ENCODE data around the gene GOLGA8M.
"Not testable (repeated sequence)": the region's sequence is repeated elsewhere in the genome, so short reads cannot be mapped to it uniquely, and the experiment has no call there.

GOLGA8M gene, protein sequence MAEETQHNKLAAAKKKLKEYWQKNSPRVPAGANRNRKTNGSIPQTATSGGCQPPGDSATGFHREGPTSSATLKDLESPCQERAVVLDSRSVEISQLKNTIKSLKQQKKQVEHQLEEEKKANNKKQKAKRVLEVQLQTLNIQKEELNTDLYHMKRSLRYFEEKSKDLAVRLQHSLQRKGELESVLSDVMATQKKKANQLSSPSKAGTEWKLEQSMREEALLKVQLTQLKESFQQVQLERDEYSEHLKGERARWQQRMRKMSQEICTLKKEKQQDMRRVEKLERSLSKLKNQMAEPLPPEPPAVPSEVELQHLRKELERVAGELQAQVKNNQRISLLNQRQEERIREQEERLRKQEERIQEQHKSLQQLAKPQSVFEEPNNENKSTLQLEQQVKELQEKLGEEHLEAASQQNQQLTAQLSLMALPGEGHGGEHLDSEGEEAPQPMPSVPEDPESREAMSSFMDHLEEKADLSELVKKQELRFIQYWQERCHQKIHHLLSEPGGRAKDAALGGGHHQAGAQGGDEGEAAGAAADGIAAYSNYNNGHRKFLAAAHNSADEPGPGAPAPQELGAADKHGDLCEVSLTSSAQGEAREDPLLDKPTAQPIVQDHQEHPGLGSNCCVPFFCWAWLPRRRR

DNA sequence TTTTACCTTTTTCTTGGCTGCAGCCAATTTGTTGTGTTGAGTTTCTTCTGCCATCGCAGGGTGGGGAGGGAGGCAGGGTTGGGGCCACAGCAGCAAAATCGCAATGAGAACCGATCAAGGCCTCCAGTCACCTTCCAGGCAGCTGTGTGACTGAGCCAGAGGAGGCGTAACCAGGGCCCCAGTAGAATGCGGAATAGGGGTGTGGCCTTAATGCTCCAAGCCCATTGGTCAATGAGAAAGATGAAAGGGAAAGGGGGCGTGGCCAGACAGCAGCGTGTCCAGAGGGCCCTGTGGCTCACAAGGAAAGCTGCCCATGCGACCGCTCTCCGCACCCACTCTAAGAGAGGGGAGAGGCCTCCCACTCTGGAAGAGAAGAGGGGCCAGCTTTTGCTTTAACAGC is at the start of gene GOLGA8M:
GOLGA8M (minus strand) TSS at position 152 of the 400 bp plus-strand sequence; CDS start at position 54, 98 bp downstream.
- not testable (repeated sequence) for FAIRE-seq; DNase-seq (ENCODE audit: extremely low spot score, insufficient read length, low read depth)

DNA sequence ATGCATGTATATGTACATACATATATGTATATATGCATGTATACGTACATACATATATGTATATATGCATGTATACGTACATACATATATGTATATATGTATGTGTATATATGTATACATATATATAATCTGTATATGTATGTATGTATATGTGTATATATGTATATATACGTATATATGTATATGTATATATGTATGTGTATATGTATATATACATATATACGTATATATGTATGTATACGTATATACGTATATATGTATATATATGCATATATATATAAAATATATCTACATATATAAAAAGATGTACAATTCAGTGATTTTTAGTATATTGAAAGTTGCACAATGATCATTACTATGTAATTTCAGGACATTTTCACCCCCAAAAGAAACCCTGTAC is 30.7 kb upstream of the GOLGA8M start:
- DNase-seq (ENCODE audit: extremely low spot score, insufficient read length, low read depth); FAIRE-seq: not testable (repeated sequence)

DNA sequence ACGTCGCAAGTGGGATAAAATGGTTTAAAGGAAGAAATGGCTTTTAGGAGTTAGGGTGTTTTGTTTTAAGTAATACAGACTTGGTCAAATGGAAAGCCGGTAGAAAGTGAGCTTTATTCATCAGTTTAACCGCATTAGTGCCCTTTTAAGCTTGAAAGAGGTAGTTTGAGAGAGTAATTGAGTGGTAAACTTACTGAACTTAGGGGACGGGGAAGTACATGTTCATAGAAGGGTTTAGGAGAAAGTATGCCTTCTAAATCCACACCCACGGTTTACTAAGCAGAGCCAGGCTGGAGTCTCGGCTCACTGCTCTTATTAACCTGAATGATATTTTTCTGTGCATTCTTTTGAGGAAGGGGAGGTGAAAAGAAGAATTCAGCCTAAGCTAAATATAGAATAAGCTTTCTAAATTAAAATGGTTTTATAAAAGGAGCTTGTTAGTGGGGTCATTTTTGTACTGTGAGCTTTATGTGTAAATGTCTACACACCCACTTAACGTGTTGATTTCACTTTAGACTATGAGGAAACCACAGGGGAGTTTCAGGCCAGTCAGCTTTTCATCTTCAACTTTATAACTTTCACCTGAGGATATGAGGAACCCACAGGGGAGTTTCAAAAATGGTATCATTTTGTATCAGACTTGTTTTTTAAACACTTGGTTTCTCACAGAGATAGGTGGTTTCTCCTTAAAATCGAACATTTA is 26.5 kb upstream of the GOLGA8M start:
- not testable (repeated sequence) for DNase-seq (ENCODE audit: extremely low spot score, insufficient read length, low read depth)
- FAIRE-seq = peak; percentile 18

DNA sequence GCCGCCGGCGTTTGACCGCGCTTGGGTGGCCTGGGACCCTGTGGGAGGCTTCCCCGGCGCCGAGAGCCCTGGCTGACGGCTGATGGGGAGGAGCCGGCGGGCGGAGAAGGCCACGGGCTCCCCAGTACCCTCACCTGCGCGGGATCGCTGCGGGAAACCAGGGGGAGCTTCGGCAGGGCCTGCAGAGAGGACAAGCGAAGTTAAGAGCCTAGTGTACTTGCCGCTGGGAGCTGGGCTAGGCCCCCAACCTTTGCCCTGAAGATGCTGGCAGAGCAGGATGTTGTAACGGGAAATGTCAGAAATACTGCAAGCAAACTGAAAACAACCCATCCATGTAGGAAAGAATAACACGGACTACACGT is 26.0 kb upstream of the GOLGA8M start:
- not testable (repeated sequence) for DNase-seq (ENCODE audit: extremely low spot score, insufficient read length, low read depth); FAIRE-seq

DNA sequence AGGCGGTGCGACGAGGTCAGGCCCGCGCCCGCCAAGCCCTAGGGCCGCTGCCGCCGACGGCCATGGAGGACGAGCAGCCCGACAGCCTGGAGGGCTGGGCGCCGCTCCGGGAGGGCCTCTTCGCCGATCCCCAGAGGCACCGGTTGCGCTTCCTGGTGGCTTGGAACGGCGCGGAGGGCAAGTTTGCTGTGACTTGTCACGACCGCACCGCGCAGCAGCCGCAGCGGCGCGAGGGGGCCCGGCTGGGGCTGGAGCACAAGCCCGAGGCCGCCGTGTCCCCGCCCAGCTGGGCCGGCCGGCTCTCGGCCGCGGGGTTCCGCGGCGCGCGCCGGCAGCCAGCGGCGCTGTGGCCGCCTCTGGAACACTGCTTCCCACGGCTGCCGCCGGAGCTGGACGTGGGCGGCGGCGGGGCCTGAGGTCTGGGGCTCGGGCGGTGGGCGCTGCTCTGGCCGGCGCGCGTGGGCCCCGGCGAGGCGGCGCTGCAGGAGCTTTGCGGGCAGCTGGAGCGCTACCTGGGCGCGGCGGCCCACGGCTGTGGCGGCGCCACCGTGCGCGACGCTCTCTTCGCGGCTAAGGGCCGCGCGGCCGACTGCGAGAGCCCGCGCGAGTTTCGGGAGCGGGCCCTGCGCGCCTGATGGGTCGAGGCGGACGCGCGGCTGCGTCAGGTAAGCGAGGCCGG is 25.4 kb upstream of the GOLGA8M start:
- DNase-seq (ENCODE audit: extremely low spot score, insufficient read length, low read depth); FAIRE-seq: not testable (repeated sequence)

DNA sequence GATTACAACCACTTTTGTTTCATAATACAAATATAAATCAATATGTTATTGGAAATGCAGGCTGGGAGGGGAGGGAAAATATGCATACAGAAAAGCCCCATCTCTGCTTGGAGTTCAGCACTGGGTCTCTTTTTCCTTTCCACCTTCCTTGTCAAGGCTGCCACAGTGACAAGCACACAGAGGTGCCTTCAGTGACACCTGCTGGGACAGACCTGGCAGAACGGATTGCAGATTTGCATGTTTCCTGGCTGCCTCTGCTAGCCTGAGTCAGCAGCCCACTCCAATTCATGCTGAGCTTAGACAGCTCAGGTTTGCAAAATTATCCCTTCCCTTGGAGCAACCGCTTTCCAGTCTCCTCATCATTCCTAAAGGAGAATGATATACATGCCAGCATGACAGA is 15.8 kb upstream of the GOLGA8M start:
- DNase-seq (ENCODE audit: extremely low spot score, insufficient read length, low read depth); FAIRE-seq: not testable (repeated sequence)

DNA sequence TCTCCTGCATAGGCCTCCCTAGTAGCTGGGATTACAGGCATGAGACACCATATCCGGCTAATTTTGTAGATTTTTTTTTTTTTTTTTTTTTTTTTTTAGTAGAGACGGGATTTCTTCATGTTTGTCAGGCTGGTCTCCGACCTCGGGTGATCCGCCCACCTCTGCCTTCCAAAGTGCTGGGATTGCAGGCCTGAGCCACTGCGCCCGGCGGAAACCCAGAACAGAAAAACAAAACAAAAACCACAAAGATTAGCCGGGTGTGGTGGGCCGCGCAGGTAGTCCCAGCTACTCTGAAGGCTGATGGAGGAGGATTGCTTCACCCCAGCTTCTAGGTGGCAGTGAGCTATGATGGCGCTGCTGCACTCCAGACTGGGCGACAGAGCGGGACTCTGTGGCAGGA is 14.8 kb upstream of the GOLGA8M start:
- not testable (repeated sequence) for FAIRE-seq; DNase-seq (ENCODE audit: extremely low spot score, insufficient read length, low read depth)

DNA sequence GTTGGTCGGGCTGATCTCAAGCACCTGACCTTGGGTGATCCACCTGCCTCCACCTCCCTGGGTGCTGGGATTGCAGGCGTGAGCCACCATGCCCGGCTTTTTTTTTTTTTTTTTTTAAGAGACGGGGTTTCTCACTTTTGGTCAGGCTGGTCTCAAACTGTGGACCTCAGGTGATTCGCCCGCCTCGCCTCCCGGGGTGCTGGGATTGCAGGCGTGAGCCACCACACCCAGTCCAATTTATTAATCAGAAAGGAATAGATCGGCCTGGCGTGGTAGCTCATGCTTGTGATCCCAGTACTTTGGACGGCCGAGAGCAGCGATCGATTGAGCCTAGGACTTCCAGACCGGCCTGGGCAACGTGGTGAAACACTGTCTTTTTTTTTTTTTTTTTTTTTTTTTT is 13.9 kb upstream of the GOLGA8M start:
- DNase-seq (ENCODE audit: extremely low spot score, insufficient read length, low read depth) (no peak), FAIRE-seq (no peak)

DNA sequence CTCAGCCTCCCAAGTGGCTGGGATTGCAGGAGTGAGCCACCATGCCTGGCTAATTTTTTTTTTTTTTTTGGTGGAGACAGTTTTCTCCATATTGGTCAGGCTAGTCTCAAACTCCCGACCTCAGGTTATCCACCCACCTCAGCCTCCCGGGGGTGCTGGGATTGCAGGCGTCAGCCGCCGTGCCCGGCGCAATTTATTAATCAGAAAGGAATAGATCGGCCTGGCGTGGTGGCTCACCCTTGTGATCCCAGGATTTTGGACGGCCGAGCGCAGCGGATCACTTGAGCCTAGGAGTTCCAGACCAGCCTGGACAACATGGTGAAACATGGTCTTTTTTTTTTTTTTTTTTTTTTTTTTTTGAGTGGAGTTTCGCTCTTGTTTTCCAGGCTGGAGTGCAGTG is 13.3 kb upstream of the GOLGA8M start:
- no peak for FAIRE-seq
- no peak for DNase-seq (ENCODE audit: extremely low spot score, insufficient read length, low read depth)

DNA sequence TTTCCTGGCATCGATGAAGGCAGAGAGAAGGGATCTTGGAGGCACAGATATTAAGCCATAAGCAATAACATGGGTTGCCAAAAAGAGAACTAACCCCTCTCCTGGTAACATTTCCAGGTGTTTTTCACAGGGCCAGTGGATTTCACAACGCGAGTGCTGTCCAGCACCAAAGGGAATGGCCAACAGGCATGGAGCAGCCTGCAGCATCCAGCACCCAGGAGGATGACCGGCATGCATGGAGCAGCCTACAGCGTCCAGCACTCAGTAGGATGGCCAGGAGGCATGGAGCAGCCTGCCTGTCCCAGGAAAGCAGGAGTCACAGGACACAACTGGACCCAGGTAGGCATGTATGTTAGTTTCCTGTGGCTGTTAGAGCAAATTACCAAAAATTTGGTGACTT is 11.8 kb upstream of the GOLGA8M start:
- not testable (repeated sequence) for FAIRE-seq; DNase-seq (ENCODE audit: extremely low spot score, insufficient read length, low read depth)

DNA sequence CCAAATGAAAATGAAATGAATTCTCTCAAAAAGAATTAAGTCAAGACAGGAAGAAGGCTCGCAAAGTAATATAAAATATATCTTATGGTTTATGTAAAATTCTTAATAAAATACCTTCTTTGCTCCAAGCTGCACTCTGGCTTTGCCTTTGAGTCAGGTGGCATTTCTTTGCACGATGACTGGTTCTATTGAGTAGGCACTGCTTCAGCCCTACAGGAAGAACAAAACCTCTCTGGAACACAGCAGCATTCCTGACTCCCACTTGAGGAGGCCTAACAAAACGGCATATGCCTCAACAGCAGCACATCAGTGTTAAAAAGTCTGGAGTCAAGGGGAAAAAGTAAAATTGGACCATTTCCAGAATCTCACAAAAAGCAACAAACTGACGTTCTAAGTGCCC is 7.4 kb upstream of the GOLGA8M start:
- not testable (repeated sequence) for FAIRE-seq; DNase-seq (ENCODE audit: extremely low spot score, insufficient read length, low read depth)

DNA sequence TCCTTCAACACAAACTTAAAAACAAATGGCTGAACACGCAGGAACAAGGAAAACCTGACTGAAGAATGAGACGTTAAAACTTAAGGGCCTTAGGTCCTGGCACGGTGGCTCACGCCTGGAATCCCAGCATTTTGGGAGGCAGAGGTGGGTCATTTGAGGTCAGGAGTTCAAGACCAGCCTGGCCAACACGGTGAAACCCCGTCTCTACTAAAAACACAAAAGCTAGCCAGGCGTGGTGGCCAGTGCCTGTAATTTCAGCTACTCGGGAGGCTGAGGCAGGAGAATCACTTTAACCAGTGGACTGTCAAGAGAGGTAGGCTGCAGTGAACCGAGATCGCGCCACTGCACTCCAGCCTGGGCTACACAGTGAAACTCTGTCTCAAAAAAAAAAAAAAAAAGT is 6.4 kb upstream of the GOLGA8M start:
- DNase-seq (ENCODE audit: extremely low spot score, insufficient read length, low read depth); FAIRE-seq: not testable (repeated sequence)

DNA sequence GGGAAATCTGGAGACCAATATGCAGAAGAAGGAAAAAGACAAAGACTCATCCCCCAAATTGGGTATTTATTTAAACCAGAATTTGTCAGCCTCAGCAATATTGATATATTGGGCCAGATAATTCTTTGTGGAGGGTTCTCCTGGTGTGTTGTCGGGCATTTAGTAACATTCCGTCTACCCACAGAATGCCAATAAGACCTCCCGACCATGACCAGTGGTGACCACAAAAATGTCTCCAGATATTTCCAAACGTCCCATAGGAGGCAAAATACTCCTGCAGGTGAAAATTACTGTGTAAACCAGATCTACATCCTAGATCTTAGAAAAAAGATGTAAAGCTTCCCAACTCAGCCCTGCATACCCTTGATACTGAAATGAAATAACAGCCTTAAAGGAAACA is 2.0 kb upstream of the GOLGA8M start:
- not testable (repeated sequence) for FAIRE-seq; DNase-seq (ENCODE audit: extremely low spot score, insufficient read length, low read depth)

DNA sequence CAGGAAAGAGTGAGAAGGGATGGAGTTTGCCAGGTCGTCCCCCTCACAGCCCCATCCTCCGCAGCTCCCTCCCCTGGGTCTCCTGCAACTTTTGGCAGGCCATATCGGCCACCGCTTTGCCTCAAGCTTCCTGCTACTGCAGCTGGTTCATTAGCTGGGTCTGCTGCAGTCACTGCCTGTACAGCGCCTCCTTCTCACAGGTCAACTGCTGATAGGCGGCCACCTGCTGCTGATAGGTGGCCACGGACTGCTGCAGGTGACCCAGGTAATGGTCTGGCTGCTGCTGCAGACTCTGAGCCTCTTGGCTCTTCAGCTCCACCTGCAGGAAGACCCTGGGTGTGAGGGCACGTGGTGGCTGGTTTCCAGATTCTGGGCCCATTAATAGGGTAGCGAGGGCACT is 8.3 kb downstream of the GOLGA8M start:
- FAIRE-seq; DNase-seq (ENCODE audit: extremely low spot score, insufficient read length, low read depth): not testable (repeated sequence)

DNA sequence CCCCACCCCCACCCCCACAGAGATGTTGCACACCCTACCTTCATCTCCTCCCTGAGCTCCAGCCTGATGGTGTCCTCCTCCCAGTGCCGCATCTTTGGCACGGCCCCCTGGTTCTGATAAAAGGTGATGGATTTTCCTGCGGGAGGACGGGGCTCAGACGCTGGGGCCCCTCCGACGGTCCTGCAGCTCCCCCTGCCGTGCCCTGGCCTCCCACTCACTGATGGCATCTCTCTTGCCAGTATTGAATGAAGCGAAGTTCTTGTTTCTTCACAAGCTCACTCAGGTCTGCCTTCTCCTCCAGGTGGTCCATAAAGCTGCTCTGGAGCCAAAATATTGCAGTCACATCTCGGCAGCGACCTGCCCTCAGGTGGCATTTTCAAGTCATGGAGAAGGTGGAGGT is 9.8 kb downstream of the GOLGA8M start:
- FAIRE-seq; DNase-seq (ENCODE audit: extremely low spot score, insufficient read length, low read depth): not testable (repeated sequence)

DNA sequence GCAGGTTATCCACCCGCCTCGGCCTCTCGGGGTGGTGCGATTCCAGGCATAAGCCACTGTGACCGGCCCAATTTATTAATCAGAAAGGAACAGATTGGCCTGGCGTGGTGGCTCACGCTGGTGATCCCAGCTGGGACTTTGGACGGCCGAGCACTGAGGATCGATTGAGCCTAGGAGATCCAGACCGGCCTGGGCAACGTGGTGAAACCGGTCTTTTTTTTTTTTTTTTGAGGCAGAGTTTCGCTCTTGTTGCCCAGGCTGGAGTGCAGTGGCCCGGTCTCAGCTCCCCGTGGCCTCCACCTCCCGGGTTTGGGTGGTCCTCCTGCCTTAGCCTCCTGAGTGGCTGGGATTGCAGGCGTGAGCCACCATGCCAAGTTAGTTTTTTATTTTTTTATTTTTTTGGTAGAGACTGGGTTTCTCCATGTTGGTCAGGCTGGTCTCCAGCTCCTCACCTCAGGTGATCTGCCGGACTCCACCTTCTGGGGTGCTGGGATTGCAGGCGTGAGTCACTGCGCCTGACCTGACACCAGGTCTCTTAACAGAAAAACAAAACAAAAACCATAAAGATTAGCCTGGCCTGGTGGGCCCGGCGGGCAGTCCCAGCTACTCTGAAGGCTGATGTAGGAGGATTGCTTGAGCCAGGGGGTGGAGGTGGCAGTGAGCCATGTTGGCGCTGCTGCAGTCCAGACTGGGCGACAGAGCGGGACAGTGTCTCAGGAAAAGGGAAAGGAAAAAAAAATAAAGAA is 18.0 kb downstream of the GOLGA8M start:
- not testable (repeated sequence) for FAIRE-seq; DNase-seq (ENCODE audit: extremely low spot score, insufficient read length, low read depth)

DNA sequence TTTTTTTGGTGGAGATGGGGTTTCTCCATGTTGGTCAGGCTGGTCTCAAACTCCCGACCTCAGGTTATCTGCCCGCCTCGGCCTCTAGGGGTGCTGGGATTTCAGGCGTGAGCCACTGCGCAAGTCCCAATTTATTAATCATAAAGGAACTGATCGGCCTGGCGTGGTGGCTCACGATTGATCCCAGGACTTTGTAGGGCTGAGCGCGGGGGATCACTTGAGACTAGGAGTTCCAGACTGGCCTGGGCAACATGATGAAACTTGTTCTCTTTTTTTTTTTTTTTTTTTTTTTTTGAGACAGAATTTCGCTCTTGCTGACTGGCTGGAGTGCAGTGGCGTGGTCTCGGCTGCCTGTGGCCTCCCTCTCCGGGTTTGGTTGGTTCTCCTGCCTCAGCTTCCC is 19.2 kb downstream of the GOLGA8M start:
- not testable (repeated sequence) for FAIRE-seq; DNase-seq (ENCODE audit: extremely low spot score, insufficient read length, low read depth)

DNA sequence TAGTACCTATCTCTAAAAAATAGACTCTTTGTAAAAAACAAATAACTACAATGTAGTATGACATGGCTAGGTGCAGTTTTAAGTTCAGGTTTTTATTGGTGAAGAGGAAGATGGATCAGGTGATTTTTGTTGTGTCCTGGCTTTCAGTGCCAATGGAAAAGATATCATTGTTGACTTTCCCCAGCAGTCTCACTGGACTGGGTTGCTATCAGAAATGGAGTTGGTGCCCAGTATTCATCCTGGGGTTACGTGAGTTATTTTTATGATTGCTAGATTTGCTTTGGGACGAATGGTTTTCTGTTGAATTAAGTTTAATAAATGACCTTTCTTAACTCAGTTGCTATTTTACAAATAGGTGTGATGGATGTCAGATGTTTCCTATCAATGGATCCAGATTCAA is 38.7 kb downstream of the GOLGA8M start:
- FAIRE-seq; DNase-seq (ENCODE audit: extremely low spot score, insufficient read length, low read depth): not testable (repeated sequence)

DNA sequence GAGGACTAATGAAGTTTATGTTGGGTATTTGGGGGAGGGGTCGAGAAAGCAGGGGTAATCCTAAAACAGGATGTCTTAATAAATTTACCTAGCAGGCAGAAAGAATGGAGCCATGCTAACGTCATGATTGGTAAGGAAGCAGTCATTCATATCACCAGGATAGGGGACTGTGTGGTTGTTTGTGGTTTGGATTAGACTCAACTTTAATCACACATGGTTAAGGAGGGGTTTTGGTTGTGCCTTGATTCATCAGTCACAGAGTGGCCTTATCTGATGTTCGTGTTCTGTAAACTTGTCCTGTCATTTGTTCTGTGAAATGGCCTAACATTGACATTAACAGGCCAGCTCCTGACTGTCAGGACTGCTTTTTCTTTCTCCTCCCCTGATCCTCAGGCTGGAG is 40.1 kb downstream of the GOLGA8M start:
- not testable (repeated sequence) for FAIRE-seq; DNase-seq (ENCODE audit: extremely low spot score, insufficient read length, low read depth)
